Measurements from ENCODE around the gene TPM3.
"Not testable (repeated sequence)": the region's sequence is repeated elsewhere in the genome, so short reads cannot be mapped to it uniquely, and the experiment has no call there.

Gene TPM3

DNA sequence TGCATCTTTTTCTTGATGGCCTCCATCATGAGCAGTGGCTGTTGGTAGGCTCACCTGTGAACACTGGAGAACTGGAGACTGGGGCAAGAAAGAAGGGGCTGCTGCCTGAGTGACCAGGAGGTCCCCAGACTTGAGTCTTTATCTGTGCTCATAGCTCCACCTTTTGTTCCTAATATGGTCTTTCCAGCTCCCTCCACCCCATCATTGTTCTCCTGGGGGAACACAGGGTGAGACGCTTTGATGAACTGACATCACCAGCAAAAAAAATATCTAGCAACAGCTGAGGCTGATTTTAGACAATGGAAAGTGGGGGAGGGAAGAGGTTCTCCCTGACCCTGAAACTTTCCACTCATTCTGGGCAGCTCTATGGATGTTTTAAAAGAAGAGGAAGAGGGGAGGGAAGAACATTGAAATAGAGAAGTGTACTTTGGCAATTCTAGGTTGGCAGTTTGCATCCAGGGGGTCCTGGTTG is at the start of gene TPM3:
Gene TPM3, minus strand, starts transcription at position 111 of the 472 bp plus-strand sequence. Its CDS starts 82 bp downstream, at position 29.
- no peak for DNase-seq

GRCh38 chr1:154240294-154240833 is 48.5 kb upstream of the TPM3 start:
- no peak for DNase-seq

DNA sequence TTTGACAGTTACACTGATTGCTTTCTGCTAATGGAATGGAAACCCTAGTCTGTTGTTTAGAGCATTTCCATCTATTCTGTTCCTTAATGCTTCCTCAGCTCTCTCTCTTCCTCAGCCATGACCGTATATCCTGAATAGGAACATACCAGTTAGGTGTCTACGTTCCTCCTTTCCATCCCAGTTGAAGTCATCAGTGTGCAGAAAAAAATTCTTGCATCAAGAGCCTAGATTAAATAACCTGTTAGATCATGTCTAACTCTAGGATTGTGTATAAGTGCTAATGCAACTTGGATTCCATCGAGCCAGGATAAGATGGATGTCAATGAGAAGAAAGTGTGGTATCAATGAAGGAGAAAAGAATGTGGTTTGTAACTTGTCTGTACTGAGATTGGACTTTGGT is 47.6 kb upstream of the TPM3 start:
- no peak for DNase-seq

- DNase-seq: no peak
Measured at GRCh38 chr1:154237880-154238506, 46.1 kb upstream of the TPM3 start.

GRCh38 chr1:154237435-154237834 is 45.5 kb upstream of the TPM3 start:
- DNase-seq: no peak

GRCh38 chr1:154236855-154237254 is 45.0 kb upstream of the TPM3 start:
- no peak for DNase-seq

GRCh38 chr1:154233127-154233526 is 41.2 kb upstream of the TPM3 start:
- DNase-seq: not testable (repeated sequence)

- DNase-seq: not testable (repeated sequence)
Measured at GRCh38 chr1:154231112-154231511, 39.2 kb upstream of the TPM3 start.

DNA sequence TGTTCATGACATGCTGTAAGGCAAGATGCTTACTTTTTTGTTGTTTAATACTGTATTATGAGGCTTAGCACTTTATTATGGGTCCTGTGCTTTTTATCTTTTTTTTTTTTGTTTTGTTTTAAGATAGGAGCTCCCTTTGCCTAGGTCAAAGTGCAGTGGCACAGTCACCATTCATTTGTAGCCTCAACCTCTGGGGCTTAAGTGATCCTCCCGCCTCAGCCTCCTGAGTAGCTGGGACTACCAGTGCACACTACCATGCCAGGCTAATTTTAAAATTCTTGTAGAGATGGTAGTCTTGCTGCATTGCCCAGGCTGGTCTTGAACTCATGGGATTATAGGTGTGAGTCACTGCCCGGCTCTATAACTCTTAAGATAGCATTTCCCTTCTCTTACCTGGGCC is 33.5 kb upstream of the TPM3 start:
- no peak for DNase-seq

- DNase-seq: no peak
Measured at GRCh38 chr1:154223621-154224020, 31.7 kb upstream of the TPM3 start.

- no peak for DNase-seq
Measured at GRCh38 chr1:154222918-154223317, 31.0 kb upstream of the TPM3 start.

GRCh38 chr1:154222518-154222917 is 30.6 kb upstream of the TPM3 start:
- DNase-seq: no peak

- DNase-seq: peak; percentile 65
Measured at GRCh38 chr1:154221278-154222001, 29.5 kb upstream of the TPM3 start.

DNA sequence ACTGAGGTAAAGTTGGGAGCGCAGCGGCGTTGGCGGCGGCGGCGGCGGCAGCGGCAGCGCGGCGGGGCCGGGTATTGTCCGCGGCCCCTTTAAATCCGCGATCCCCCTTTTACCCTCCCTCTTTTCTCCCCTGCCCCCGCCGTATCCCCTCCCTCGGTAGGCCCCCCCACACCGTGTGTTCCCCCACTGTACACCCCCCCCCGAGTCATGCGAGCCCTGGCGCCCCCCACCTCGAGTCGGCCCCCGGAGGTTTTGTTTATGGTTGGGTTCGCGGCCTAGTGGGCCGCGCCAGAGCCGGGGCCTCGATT is 29.0 kb upstream of the TPM3 start:
- DNase-seq: no peak

- DNase-seq: peak; percentile 99
Measured at GRCh38 chr1:154220071-154220969, 28.4 kb upstream of the TPM3 start, which contains the start of gene UBAP2L. TSS of gene UBAP2L (plus strand) at chr1:154220955. CDS start at chr1:154225124, 4,169 bp downstream.

GRCh38 chr1:154219541-154219940 is 27.6 kb upstream of the TPM3 start:
- DNase-seq: no peak

DNA sequence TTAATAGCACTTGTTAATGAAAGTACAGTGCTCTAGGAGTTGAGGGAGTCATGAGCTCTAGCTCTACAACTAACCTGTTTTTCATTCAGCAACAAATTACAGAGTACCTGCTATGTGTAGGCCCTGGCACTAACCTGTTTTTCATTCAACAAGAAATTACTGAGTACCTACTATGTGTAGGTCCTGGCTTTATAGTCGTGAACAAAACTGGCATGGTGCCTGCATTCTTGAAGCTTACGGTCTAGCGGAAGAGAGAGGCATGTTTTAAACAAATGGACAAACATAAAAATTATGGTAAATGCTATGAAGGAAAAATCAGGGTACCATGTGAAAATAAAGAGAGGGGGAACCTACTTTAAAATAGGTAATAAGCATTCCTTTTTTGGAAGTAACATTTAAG is 26.6 kb upstream of the TPM3 start:
- DNase-seq: no peak

DNA sequence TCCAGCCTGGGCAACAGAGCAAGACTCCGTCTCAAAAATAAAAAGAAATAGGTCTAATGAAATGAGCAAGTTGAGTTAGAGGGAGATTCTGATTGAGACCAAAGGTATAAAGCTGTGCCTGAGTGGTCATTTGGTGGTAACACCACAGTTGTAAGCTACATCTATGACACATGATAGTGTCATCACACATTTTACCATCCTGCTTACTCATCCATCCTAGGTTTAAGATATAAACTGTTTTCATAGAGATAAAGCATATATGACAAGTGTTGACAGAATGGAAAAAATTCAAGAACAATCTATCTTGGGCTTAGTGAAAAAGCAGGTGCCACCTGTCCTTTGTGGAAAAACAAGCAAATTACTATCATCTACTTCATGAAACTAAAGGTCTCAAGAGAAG is 21.4 kb upstream of the TPM3 start:
- DNase-seq: no peak

GRCh38 chr1:154212083-154212482 is 20.2 kb upstream of the TPM3 start:
- no peak for DNase-seq

- no peak for DNase-seq
Measured at GRCh38 chr1:154208677-154209388, 16.9 kb upstream of the TPM3 start.

DNA sequence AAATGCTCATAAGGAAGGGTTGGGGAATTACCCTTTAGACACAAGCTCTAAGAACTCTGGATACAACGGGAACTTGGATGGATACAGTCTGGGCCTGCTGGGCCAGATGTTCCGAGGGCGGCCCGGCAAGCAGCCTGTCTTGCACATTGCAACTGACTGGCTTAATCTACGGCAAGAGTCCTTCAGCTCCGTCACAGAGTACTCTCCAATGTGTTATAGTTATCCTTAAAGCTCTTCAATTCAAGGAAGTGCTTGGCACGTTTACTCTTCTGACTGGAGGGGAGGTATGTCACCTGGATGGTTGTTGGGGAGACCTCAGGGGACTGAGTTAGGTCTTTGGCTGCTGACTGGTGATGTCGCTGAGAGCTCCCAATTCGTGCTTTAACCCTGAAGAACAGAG is 15.4 kb upstream of the TPM3 start:
- no peak for DNase-seq

DNA sequence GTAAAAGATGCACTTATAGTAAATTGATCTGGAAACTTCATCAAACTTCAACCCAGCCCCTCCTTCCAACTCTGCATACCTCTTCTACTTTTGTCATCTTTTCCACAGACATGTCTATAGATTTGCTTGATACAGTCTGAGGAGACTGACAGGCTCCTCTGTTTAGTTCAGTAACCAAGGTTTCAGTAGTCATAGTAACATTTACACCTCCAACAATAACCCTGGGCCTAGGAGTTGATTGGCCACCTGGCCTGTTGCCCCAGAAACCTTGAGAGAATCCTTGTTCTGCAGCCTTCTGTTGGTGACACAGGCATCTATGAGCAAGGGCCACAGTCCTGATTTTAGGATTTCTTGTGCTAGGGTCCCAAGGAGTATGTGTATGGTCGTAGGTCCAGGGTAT is 14.3 kb upstream of the TPM3 start, which contains the start of gene CFAP141:
Gene CFAP141, minus strand, starts transcription at position 138 of the 400 bp plus-strand sequence. Its CDS starts 26 bp downstream, at position 112.
- DNase-seq: no peak
